SK-N-SH treated with all-trans-retinoic acid at 6 μM for 48 hours (cell line): Measurements from ENCODE around the gene ELOVL5.

Experiments used
- ATAC-seq: fragments of 200-7000 bp; cut with Tn5 transposase; 3 replicates; pipeline ENCODE4 v1.9.1; 2020; ENCODE audit warnings: mild to moderate bottlenecking, moderate library complexity
- ARNTL ChIP-seq: fragments of 450-650 bp; formaldehyde crosslinking; IDR thresholded peaks from 2 replicates; pipeline ENCODE4 v1.5.0; 2020; ENCODE audit warnings: low read depth, mild to moderate bottlenecking, moderate library complexity, borderline replicate concordance
- BACH2 ChIP-seq: fragments of 250-450 bp; sonication (Bioruptor Pico); IDR thresholded peaks from 2 replicates; pipeline ENCODE4 v1.9.0; 2021; ENCODE audit warnings: mild to moderate bottlenecking, borderline replicate concordance
- CREB5 ChIP-seq: fragments of 250-450 bp; sonication (Bioruptor Pico); IDR thresholded peaks from 2 replicates; pipeline ENCODE4 v1.5.1; 2020; ENCODE audit warnings: low read depth, mild to moderate bottlenecking, moderate library complexity
- CSRNP3 ChIP-seq: fragments of 250-450 bp; sonication (Bioruptor Pico); IDR thresholded peaks from 2 replicates; pipeline ENCODE4 v1.5.1; 2021; ENCODE audit warnings: mild to moderate bottlenecking, moderate library complexity
- ESRRG ChIP-seq: fragments of 250-450 bp; sonication (Bioruptor Pico); IDR thresholded peaks from 2 replicates; pipeline ENCODE4 v1.6.1; 2021; ENCODE audit warnings: mild to moderate bottlenecking
- GLIS3 ChIP-seq: fragments of 250-450 bp; sonication (Bioruptor Pico); IDR thresholded peaks from 2 replicates; pipeline ENCODE4 v1.5.0; 2020; ENCODE audit warnings: mild to moderate bottlenecking, moderate library complexity
- ISL1 ChIP-seq: fragments of 250-450 bp; sonication (Bioruptor Pico); IDR thresholded peaks from 2 replicates; pipeline ENCODE4 v2.1.2; 2022; ENCODE audit warnings: mild to moderate bottlenecking, moderate library complexity
- OSR1 ChIP-seq: fragments of 250-450 bp; sonication (Bioruptor Pico); IDR thresholded peaks from 2 replicates; pipeline ENCODE4 v1.8.0; 2022; ENCODE audit warnings: moderate library complexity, mild to moderate bottlenecking, inconsistent platforms
- PATZ1 ChIP-seq: fragments of 250-450 bp; sonication (Bioruptor Pico); IDR thresholded peaks from 2 replicates; pipeline ENCODE4 v1.8.0; 2020; ENCODE audit warnings: mild to moderate bottlenecking, moderate library complexity, borderline replicate concordance
- POU6F1 ChIP-seq: fragments of 250-450 bp; sonication (Bioruptor Pico); IDR thresholded peaks from 2 replicates; pipeline ENCODE4 v1.8.0; 2021; ENCODE audit warnings: low read depth, mild to moderate bottlenecking, moderate library complexity, borderline replicate concordance
- PPARA ChIP-seq: fragments of 250-450 bp; sonication (Bioruptor Pico); IDR thresholded peaks from 2 replicates; pipeline ENCODE4 v1.5.0; 2020; ENCODE audit warnings: mild to moderate bottlenecking, borderline replicate concordance
- RARB ChIP-seq: fragments of 250-450 bp; sonication (Bioruptor Pico); IDR thresholded peaks from 2 replicates; pipeline ENCODE4 v1.8.0; 2021; ENCODE audit warnings: mild to moderate bottlenecking, moderate library complexity
- SNAI2 ChIP-seq: fragments of 250-450 bp; sonication (Bioruptor Pico); IDR thresholded peaks from 2 replicates; pipeline ENCODE4 v1.5.0; 2020; ENCODE audit warnings: mild to moderate bottlenecking, moderate library complexity
- TCF4 ChIP-seq: fragments of 250-450 bp; sonication (Bioruptor Pico); IDR thresholded peaks from 2 replicates; pipeline ENCODE4 v1.8.0; 2021; ENCODE audit warnings: mild to moderate bottlenecking, moderate library complexity, borderline replicate concordance
- TOX ChIP-seq: fragments of 250-450 bp; sonication (Bioruptor Pico); IDR thresholded peaks from 2 replicates; pipeline ENCODE4 v1.8.0; 2021; ENCODE audit warnings: mild to moderate bottlenecking, moderate library complexity, borderline replicate concordance
- ZC3H10 ChIP-seq: fragments of 250-450 bp; sonication (Bioruptor Pico); IDR thresholded peaks from 2 replicates; pipeline ENCODE4 v1.5.1; 2021; ENCODE audit warnings: mild to moderate bottlenecking, moderate library complexity
- ZFP3 ChIP-seq: fragments of 250-450 bp; sonication (Bioruptor Pico); IDR thresholded peaks from 2 replicates; pipeline ENCODE4 v1.5.0; 2020; ENCODE audit warnings: mild to moderate bottlenecking, moderate library complexity
- ZFP30 ChIP-seq: fragments of 450-650 bp; formaldehyde crosslinking; IDR thresholded peaks from 2 replicates; pipeline ENCODE4 v1.5.0; 2022; ENCODE audit warnings: mild to moderate bottlenecking, moderate library complexity
- ZNF565 ChIP-seq: fragments of 450-650 bp; formaldehyde crosslinking; conservative IDR thresholded peaks from 2 replicates; pipeline ENCODE4 v1.5.0; 2020; ENCODE audit warnings: low read depth, mild to moderate bottlenecking, moderate library complexity
- ZNF70 ChIP-seq: fragments of 450-650 bp; formaldehyde crosslinking; IDR thresholded peaks from 2 replicates; pipeline ENCODE4 v1.5.0; 2020; ENCODE audit warnings: mild to moderate bottlenecking, moderate library complexity
- ZNF8 ChIP-seq: fragments of 450-650 bp; formaldehyde crosslinking; IDR thresholded peaks from 2 replicates; pipeline ENCODE4 v1.5.0; 2020; ENCODE audit warnings: mild to moderate bottlenecking, moderate library complexity
- TF ChIP-seq, protein P1 (sequence below): fragments of 250-450 bp; sonication (Bioruptor Pico); IDR thresholded peaks from 2 replicates; pipeline ENCODE4 v1.5.0; 2020; ENCODE audit warnings: mild to moderate bottlenecking, moderate library complexity

The ELOVL5 gene

DNA sequence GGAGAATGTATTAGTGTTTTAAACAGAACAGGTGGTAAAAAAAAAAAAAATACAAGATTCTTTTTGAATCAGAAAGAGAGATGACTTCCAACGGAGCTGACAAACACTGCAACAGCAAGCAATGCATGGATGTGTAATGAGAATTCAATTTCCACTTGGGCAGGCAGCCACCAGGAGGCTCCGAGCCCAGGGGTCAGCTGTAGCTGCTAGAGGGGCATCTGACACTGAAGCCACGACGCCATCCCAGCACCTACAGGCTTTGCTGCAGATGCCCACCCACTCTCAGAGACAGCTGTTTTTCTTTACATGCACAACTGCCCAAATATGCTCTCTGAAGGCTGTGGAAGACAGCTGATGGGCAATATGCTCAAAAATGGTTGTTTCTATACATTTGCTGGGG lies 75.4 kb downstream of the ELOVL5 start (continued):
- TF ChIP-seq, protein P1, sequence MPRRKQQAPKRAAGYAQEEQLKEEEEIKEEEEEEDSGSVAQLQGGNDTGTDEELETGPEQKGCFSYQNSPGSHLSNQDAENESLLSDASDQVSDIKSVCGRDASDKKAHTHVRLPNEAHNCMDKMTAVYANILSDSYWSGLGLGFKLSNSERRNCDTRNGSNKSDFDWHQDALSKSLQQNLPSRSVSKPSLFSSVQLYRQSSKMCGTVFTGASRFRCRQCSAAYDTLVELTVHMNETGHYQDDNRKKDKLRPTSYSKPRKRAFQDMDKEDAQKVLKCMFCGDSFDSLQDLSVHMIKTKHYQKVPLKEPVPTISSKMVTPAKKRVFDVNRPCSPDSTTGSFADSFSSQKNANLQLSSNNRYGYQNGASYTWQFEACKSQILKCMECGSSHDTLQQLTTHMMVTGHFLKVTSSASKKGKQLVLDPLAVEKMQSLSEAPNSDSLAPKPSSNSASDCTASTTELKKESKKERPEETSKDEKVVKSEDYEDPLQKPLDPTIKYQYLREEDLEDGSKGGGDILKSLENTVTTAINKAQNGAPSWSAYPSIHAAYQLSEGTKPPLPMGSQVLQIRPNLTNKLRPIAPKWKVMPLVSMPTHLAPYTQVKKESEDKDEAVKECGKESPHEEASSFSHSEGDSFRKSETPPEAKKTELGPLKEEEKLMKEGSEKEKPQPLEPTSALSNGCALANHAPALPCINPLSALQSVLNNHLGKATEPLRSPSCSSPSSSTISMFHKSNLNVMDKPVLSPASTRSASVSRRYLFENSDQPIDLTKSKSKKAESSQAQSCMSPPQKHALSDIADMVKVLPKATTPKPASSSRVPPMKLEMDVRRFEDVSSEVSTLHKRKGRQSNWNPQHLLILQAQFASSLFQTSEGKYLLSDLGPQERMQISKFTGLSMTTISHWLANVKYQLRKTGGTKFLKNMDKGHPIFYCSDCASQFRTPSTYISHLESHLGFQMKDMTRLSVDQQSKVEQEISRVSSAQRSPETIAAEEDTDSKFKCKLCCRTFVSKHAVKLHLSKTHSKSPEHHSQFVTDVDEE (CRISPR knock-in tag): no peak
- TF ChIP-seq ESRRG (CRISPR knock-in tag) (no peak), BACH2 (CRISPR knock-in tag) (no peak)

GRCh38 chr6:53269827-53270226 lies 78.9 kb downstream of the ELOVL5 start:
- no peak for TF ChIP-seq TCF4
- TF ChIP-seq ZNF565 (CRISPR knock-in tag): no peak
- no peak for TF ChIP-seq CSRNP3 (CRISPR knock-in tag)
- no peak for TF ChIP-seq PPARA (CRISPR knock-in tag)
- no peak for TF ChIP-seq ZNF8 (CRISPR knock-in tag)
- no peak for TF ChIP-seq BACH2 (CRISPR knock-in tag)
- no peak for TF ChIP-seq ZFP30 (CRISPR knock-in tag)
- TF ChIP-seq ARNTL (CRISPR knock-in tag): no peak
- no peak for TF ChIP-seq OSR1 (CRISPR knock-in tag)
- TF ChIP-seq GLIS3: no peak
- TF ChIP-seq ISL1 (CRISPR knock-in tag): no peak
- TF ChIP-seq ZNF70 (CRISPR knock-in tag): no peak
- ATAC-seq: no peak

DNA sequence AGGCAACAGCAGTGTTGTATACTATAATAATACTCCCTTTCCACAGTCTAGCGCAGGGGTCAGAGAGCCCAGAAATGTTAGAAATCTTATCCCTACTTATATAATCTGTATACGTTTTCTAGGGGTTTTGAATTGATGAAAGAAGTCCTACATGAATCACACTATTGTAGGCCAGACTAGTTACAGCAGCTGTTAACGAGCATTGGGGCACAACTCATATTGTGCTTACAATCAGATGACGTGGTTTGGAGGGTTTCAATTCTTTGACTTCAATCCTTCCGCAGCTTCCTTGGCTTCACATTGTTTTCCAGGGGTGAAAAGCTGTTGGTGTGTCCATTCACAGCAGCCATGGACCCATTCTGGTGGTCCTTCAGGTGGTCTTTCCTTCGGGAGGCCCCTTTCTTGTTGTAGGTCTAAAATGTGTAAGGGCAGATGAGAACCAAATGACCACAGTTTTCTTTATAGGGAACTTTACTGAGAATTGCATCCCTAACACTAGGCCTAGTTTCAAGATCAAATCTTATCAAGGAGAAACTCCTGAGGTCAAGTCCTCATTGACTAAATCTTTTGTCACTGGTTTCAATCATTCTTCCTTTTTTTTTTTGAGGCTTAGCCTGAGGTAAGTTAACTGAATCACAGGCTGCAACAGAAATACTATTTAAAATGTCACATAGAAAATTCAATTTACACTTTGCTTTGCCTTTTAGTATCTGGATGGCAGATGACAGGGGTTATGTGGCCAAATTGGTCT lies 79.7 kb downstream of the ELOVL5 start:
- TF ChIP-seq ZNF565 (CRISPR knock-in tag) (no peak), ZFP30 (CRISPR knock-in tag) (no peak), POU6F1 (CRISPR knock-in tag) (no peak), ARNTL (CRISPR knock-in tag) (no peak), PPARA (CRISPR knock-in tag) (no peak), ISL1 (CRISPR knock-in tag) (no peak), CREB5 (CRISPR knock-in tag) (no peak), TCF4 (no peak), TOX (CRISPR knock-in tag) (no peak), ESRRG (CRISPR knock-in tag) (no peak), SNAI2 (CRISPR knock-in tag) (no peak), ZC3H10 (no peak), ZFP3 (CRISPR knock-in tag) (no peak), CSRNP3 (CRISPR knock-in tag) (no peak), ZNF8 (CRISPR knock-in tag) (no peak), PATZ1 (CRISPR knock-in tag) (no peak), BACH2 (CRISPR knock-in tag) (no peak), ZNF70 (CRISPR knock-in tag) (no peak), RARB (CRISPR knock-in tag) (no peak)

More for the DNA sequence above, 79.7 kb downstream of the ELOVL5 start:
- ATAC-seq: no peak
